Loucy (cell line): ENCODE measurements around the gene HAUS8.

Source experiments
- H2AFZ ChIP-seq: fragments of 200-600 bp; sonication (generic); 2 replicates; pipeline ENCODE4 v1.6.0; 2016; ENCODE audit warnings: antibody characterized with exemption, mild to moderate bottlenecking, low read length, moderate library complexity
- H3F3A ChIP-seq: fragments of 200-600 bp; 2 replicates; pipeline ENCODE4 v1.6.0; 2016; ENCODE audit warnings: antibody characterized with exemption, low read depth, mild to moderate bottlenecking
- H3K27me3 ChIP-seq: fragments of 200-600 bp; sonication (generic); 2 replicates; pipeline ENCODE4 v1.6.1; 2014; ENCODE audit warnings: low read length, mild to moderate bottlenecking; ENCODE audit not compliant: insufficient read depth, poor library complexity, severe bottlenecking
- H3K36me3 ChIP-seq: fragments of 200-600 bp; sonication (generic); 2 replicates; pipeline ENCODE4 v1.6.1; 2016; ENCODE audit warnings: low read length; ENCODE audit not compliant: insufficient read depth
- H3K4me1 ChIP-seq: fragments of 200-600 bp; sonication (generic); 2 replicates; pipeline ENCODE4 v1.5.1; 2014; ENCODE audit warnings: low read length, mild to moderate bottlenecking; ENCODE audit not compliant: insufficient read depth, poor library complexity, severe bottlenecking
- H3K4me2 ChIP-seq: fragments of 200-600 bp; sonication (generic); 2 replicates; pipeline ENCODE4 v1.6.0; 2014; ENCODE audit warnings: antibody characterized with exemption, low read length, low read depth, mild to moderate bottlenecking; ENCODE audit not compliant: poor library complexity, severe bottlenecking
- H3K4me3 ChIP-seq: fragments of 200-600 bp; sonication (generic); 2 replicates; pipeline ENCODE4 v1.5.1; 2014; ENCODE audit warnings: low read length, mild to moderate bottlenecking, mixed read lengths; ENCODE audit not compliant: poor library complexity, severe bottlenecking
- H3K79me2 ChIP-seq: fragments of 200-600 bp; sonication (generic); 2 replicates; pipeline ENCODE4 v1.6.1; 2014; ENCODE audit warnings: low read length; ENCODE audit not compliant: insufficient read depth
- H3K9ac ChIP-seq: fragments of 200-600 bp; sonication (generic); 2 replicates; pipeline ENCODE4 v1.6.0; 2014; ENCODE audit warnings: mild to moderate bottlenecking, low read depth, low read length, moderate library complexity; ENCODE audit not compliant: poor library complexity, severe bottlenecking
- H3K9me2 ChIP-seq: fragments of 200-600 bp; sonication (generic); replicated peaks from 2 replicates; pipeline ENCODE4 v1.6.1; 2016; ENCODE audit warnings: low read depth, low read length, mixed read lengths
- H3K9me3 ChIP-seq: fragments of 200-600 bp; sonication (generic); 2 replicates; pipeline ENCODE4 v1.6.1; 2014; ENCODE audit warnings: mild to moderate bottlenecking, antibody characterized with exemption, low read length, low read depth; ENCODE audit not compliant: insufficient read depth
- H4K20me1 ChIP-seq: fragments of 200-600 bp; sonication (generic); 2 replicates; pipeline ENCODE4 v1.6.0; 2014; ENCODE audit warnings: antibody characterized with exemption, low read length, mild to moderate bottlenecking; ENCODE audit not compliant: insufficient read depth, poor library complexity, severe bottlenecking
- EZH2phosphoT487 ChIP-seq: fragments of 200-600 bp; IDR thresholded peaks from 2 replicates; pipeline ENCODE4 v1.6.1; 2018; ENCODE audit warnings: antibody characterized with exemption, mild to moderate bottlenecking, moderate library complexity, borderline replicate concordance
- TF ChIP-seq, protein P1 (sequence below): fragments of 200-600 bp; sonication (generic); conservative IDR thresholded peaks from 2 replicates; pipeline ENCODE4 v1.5.1; 2014; ENCODE audit warnings: mild to moderate bottlenecking, antibody characterized with exemption, low read length

Gene HAUS8

GRCh38 chr19:17121736-17122293 is 46.6 kb upstream of the HAUS8 start:
- Histone ChIP-seq H3F3A (no peaks in the 10 kb centered on the region), H3K79me2 (peaks cover 7% of the 10 kb centered on the region; the same call in 1 of the 2 replicates), H3K4me3 (no peak overlapping the region), H4K20me1 (peaks cover 6% of the 10 kb centered on the region), H3K9me3 (no peaks in the 10 kb centered on the region), H3K4me1 (no peaks in the 10 kb centered on the region), H3K4me2 (no peak overlapping the region), H2AFZ (no peak overlapping the region), H3K9me2 (no peaks in the 10 kb centered on the region), H3K9ac (no peak overlapping the region), H3K36me3 (peaks cover 21% of the 10 kb centered on the region; the same call in 1 of the 2 replicates), H3K27me3 (no peaks in the 10 kb centered on the region)
- TF ChIP-seq, protein P1, sequence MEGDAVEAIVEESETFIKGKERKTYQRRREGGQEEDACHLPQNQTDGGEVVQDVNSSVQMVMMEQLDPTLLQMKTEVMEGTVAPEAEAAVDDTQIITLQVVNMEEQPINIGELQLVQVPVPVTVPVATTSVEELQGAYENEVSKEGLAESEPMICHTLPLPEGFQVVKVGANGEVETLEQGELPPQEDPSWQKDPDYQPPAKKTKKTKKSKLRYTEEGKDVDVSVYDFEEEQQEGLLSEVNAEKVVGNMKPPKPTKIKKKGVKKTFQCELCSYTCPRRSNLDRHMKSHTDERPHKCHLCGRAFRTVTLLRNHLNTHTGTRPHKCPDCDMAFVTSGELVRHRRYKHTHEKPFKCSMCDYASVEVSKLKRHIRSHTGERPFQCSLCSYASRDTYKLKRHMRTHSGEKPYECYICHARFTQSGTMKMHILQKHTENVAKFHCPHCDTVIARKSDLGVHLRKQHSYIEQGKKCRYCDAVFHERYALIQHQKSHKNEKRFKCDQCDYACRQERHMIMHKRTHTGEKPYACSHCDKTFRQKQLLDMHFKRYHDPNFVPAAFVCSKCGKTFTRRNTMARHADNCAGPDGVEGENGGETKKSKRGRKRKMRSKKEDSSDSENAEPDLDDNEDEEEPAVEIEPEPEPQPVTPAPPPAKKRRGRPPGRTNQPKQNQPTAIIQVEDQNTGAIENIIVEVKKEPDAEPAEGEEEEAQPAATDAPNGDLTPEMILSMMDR, result no peak
- TF ChIP-seq EZH2phosphoT487, result no peak

- Histone ChIP-seq H3K9ac (no peak overlapping the region), H3K9me3 (no peaks in the 10 kb centered on the region), H3K79me2 (peaks cover 17% of the 10 kb centered on the region; the same call in 1 of the 2 replicates), H3K27me3 (no peaks in the 10 kb centered on the region), H3K9me2 (no peaks in the 10 kb centered on the region), H3K4me1 (no peaks in the 10 kb centered on the region), H2AFZ (no peak overlapping the region), H3K36me3 (peaks cover 30% of the 10 kb centered on the region; the same call in 1 of the 2 replicates), H4K20me1 (peaks cover 6% of the 10 kb centered on the region), H3K4me2 (no peak overlapping the region), H3K4me3 (no peak overlapping the region), H3F3A (no peaks in the 10 kb centered on the region)
- no peak for TF ChIP-seq EZH2phosphoT487
- TF ChIP-seq, protein P1, result no peak
Measured at GRCh38 chr19:17118957-17119356, 43.7 kb upstream of the HAUS8 start.

DNA sequence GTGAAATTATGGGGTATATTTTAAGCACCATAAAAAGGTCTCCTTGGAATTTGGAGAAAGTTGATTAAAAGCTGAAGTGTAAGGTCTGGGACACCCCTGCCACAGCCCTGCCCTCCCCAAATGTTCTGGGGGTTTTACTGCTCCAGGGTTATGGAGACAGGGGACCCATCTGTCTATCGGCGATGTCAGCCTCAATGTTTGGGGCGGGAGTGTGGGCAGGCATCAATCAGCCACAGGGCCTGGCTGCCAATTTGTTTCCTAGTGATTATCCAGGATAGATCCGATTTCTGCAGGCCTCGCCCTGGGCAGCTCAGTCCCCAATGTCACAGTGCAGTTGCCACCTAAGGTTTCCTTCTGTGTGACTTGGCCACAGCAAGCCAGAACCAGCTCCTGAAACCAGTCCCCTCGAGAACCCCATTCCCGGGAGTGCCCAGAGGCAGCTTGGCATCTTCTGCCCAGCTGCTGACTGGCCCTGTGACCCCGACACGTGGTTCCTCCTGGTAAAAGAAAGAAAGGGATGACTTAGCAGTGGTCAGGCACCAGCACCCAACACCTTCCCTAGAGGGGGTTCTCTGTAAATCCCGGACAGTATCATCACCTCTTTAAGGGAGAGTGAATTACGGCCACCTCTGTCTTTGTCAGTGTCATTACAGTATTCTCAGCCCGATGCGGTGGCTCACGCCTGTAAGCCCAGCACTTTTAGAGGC is 41.9 kb upstream of the HAUS8 start:
- Histone ChIP-seq H3K4me3 (no peak overlapping the region), H3K79me2 (peaks cover 29% of the 10 kb centered on the region; the same call in 1 of the 2 replicates), H3K4me1 (no peaks in the 10 kb centered on the region), H3K27me3 (no peaks in the 10 kb centered on the region), H3K9me3 (no peaks in the 10 kb centered on the region), H3K4me2 (no peak overlapping the region), H3K36me3 (peaks cover 24% of the 10 kb centered on the region; the same call in 1 of the 2 replicates), H2AFZ (no peak overlapping the region), H3F3A (no peaks in the 10 kb centered on the region), H3K9ac (no peak overlapping the region), H4K20me1 (peaks cover 9% of the 10 kb centered on the region), H3K9me2 (no peaks in the 10 kb centered on the region)
- TF ChIP-seq, protein P1, result no peak
- no peak for TF ChIP-seq EZH2phosphoT487
